GM21717 (cell line): ENCODE results near the gene FOSB.
"Not testable (repeated sequence)": the region's sequence is repeated elsewhere in the genome, so short reads cannot be mapped to it uniquely, and the experiment has no call there.

Experiments used
- ATAC-seq: cut with Tn5 transposase; IDR thresholded peaks from one replicate; pipeline ENCODE4 v1.9.1; 2021; ENCODE audit warnings: mild to moderate bottlenecking, moderate library complexity; ENCODE audit not compliant: unreplicated experiment

FOSB gene

DNA sequence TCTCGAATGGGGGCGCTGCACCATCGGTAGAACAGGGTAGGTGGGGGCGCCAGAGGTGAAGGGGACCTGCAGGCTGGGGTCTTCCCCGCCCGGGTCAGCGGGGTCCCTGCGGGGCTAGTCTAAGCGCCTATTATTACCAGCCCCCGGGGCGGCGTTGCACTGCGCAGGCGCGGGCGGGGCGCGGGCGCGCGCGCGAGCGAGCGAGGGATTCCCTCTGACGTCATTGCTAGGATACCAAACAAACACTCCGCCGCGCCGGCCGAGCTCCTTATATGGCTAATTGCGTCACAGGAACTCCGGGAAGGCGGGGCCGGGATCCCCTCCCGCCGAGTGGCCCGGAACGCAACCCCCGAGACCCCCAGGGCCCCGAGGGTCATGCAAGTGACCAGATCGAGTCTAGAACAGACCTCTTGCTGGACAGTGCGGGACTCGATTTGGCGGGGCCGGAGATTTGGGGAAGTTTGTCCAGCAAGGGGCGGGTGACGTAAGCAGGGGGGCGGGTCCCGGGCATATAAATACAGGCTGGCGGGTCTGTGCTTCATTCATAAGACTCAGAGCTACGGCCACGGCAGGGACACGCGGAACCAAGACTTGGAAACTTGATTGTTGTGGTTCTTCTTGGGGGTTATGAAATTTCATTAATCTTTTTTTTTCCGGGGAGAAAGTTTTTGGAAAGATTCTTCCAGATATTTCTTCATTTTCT, at the start of gene FOSB:
FOSB (plus strand) TSS at position 541 of the 703 bp plus-strand sequence. CDS start 591 bp downstream, outside the sequence.
- ATAC-seq, result no peak

DNA sequence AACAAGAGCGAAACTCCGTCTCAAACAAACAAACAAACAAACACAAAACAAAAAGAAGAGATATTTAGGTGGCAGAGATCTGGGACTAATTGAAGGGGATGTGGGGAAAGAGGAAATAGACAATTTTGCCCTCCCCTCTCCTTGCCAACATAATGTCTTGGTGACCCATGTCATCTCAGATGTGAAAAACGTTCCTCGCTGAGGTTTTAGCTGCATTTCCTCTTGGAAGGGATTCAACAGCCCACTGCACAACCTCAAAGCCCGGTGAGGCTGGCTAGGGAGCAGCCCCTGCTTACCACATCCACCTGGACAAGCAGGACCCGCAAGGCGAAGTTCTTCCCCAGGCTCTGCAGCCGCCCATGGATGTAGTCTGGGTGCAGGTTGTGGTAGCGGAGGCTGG, 49.0 kb upstream of the FOSB start:
- no peak for ATAC-seq

DNA sequence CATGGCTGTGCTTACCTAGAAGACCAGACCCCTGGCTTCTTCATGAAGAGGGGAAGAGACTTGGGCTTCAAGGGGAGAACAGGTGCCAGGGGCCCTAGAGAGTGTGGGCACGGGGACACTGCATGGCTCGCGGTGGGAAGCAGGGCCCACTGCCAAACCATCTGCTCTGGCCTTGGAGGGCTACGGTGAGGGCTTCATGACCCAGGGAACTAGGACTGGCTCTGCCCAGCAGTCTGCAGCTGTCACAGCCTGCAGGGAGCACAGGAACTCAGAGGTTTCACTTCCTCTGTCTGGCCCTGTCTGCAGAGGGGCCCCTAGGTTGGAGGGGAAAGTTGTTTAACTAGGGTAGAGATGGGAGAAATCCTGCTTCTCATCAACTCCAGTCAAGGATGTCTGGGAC, 48.4 kb upstream of the FOSB start:
- no peak for ATAC-seq

DNA sequence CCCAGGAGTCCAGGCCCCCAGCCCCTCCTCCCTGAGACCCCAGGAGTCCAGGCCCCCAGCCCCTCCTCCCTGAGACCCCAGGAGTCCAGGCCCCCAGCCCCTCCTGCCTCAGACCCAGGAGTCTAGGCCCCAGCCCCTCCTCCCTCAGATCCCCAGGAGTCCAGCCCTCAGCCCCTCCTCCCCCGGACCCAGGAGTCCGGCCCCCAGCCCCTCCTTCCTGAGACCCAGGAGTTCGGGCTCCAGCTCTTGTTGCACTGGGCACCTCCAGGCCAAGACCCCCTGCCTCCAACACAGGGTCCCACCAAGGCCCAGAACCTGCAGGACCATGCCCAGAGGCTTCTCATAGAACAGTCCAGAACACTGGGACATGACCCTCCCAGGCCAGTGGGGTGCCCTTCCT, 47.9 kb upstream of the FOSB start:
- no peak for ATAC-seq

DNA sequence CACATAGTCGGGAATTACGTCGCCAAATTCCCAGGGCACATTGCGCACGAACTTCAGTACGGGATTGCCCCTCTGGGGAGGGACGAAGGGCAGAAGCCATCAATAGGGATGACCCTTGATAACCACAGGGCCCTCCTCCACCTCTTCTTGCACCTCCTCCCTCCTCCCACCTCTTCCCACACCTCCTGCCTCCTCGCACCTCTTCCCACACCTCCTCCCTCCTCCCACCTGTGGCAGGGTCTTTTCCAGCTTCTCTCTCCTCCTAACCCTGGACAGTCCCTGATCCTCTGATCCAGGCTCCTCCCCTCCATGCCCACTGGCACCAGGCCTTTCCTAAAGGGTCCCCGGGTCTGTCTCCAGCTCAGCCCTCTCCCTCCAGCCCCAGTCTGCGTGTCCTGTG, 47.4 kb upstream of the FOSB start:
- no peak for ATAC-seq

DNA sequence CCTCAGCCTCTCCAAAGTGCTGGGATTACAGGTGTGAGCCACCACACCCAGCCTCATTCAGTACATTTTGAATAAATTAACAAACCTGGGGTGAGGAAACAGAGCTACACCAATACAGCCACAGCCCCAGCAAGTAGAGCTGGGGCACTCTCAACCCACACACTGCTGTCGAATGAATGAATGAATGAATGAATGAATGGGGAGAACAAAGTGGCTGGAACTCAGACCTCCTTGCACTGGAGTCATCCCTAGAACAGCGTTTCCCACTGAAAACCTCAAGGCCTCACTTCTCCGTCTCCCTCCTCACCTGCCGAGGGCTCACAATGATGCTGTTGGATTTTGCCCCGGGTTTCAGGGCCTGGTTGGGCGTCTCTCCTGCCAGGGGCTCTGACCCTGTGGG, 46.9 kb upstream of the FOSB start:
- ATAC-seq, result no peak

DNA sequence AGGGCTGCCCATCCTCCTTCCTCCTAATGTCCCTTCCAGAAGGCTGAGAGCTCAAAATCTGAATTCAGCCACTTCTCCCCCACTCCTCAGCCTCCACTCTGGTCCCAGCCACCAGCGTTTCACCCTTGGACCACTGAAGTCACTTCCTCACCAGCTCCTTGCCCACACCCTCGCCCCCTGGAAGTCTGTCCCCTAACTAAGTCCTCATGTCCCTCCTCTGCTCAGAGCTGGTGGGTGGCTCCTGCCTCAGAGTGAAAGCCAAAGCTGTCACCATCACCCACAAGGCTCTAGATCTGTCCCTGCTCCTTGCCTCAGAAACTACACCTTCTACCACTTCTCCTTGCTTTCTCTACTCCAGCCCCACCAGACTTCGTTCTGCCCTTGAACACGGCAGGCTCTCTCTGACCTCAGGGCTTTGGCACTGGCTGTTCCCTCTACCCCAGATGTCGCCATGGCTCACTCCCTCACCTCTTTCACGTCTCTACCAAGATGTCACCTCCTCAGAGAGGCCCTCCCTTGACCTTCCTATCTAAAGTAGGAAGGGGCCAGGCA, 45.8 kb upstream of the FOSB start:
- ATAC-seq, result no peak

DNA sequence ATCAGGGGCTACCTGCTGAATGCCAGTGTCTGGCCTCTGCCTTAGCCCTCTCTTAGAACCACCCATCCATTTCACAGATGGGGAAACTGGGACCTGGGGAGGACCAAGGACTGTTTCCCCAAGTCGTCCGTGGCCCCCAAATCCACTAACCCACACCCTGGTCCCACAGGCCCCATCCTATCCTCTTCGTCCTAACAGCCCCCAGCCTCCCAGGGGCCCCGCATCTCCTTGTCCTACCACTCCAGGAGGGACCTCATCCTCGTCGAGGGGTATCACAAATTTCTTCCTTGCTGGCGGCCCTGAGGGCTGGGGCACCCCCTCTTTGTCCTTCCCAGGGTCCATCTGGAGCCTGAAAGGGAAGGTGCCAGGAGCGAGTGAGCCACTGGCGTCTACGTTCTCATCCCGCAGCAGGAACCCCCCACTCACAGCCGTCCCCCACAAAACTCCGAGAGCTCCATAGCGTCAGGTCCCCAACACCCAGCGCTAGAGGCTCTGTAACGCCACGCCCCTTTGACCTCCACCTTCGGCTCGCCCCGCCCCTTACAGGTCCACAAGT, 44.7 kb upstream of the FOSB start:
- ATAC-seq, result peak; percentile 64

DNA sequence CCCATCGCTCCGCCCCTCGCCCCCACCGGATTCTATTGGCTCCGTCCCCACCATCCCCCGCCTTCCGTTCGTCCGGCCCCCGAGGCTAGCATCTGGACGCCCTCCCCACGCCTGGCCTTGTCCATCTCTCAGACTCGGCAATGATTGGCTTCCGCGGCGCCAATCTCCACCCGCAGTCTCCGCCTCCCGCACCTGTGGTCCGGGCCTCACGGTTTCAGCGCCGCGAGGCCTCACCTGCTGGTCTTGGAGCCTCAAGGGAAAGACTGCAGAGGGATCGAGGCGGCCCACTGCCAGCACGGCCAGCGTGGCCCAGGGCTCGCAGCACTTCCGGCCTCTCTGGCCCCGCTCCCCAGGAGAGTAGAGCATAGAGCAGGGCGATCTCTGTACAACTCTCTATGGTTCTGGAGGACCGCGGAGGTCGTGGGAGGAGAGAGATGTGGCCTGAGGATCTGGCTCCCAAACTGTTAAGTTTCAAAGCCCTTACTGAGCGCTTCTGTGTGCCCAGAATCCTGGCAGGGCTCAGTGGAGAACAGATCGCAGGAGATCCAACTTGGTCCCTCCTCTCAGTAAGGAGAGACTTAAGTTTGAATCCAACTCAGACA, 44.1 kb upstream of the FOSB start, which contains the start of gene ERCC1:
ERCC1 (minus strand) TSS at position 329 of the 602 bp plus-strand sequence. CDS start 543 bp downstream, outside the sequence.
- ATAC-seq, result peak; percentile 49

DNA sequence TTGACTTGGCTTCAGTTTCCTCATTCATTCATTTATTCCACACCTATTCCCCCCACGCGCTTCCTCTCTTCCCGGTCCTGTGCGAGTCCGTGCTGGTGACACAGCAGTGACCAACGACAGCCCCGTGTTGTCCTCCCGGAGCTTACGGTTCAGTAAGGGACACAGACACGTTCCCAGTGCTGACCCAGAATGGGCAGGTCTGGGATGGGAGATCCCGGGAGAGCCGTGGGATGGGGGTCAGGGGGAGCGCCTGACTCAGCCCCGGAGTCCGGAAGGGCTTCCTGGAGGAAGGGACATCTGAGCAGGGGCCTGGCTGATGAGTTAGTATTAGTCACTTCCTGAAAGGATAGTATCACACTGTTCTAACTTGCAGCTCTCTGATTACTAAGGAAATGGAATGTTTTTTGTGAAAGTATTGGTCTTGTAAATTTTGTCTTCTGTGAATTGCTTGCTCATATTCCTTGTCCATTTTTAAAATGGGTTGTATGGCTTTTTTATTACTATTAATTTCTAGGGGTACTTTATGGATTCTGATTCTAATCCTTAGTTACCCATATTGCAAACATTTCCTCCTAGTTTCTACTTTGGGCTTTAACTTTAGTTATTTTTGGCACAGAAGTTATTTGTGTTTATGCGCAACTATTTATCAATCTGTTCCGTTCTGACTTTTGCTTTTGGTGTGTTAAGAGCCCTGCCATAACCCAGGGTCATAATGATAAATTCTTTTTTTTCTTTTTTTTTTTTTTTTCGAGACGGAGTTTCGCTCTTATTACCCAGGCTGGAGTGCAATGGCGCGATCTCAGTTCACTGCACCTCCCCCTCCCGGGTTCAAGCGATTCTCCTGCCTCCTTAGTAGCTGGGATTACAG, 43.4 kb upstream of the FOSB start:
- no peak for ATAC-seq

DNA sequence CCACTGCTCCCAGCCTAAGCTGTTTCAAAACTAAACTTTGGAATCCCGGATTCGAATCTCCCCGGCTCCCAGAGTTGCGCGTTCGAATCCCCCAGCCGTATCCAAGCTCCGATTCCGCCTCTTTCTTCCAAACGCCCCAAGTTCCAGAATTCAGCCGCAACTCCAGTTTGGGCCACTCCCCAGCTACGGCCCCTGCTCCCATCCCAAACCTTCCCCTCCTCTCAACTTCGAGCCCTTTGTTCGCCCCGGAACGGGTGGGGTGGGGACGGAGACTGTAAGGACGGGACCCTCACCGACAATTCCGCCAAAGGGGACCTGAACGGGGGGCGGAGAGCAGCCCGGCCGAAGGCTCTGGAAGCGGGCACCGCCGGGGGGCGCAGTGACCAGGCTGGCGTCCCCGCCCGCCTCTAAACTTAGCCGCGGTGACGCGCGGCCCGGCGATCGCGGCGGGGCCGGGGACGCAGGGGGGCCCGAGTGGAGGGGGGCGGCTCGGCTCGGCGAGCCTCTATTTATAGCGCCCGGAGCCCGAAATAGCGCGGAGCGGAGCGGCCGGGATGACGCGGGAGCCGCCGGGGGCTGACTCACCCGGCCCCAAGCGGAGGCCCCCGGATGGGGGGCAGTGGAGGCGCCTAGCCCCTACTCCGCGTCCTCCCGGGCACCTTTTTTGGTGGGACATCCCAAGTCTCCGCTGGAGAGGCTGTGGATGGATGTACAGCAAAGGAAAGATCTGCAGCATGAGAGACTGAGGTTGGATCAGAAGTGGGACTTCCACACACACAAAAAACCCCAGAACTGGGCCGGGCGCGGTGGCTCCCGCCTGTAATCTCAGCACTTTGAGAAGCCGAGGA, 39.2 kb upstream of the FOSB start:
- no peak for ATAC-seq

DNA sequence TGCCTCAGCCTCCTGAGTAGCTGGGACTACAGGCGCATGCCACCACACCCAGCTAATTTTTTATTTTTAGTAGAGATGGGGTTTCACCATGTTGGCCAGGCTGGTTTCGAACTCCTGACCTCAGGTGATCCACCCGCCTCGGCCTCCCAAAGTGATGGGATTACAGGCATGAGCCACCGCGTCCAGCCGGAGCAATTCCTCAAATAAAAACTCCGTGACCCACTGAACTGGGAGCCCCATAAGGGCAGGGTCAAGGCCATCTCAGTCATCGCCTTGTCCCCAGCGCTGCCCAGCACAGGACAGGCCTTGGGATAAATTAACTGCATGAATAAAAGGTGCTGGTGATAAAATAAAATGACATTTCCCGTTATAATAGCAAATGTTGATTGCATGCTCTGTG, 37.9 kb upstream of the FOSB start:
- not testable (repeated sequence) for ATAC-seq

DNA sequence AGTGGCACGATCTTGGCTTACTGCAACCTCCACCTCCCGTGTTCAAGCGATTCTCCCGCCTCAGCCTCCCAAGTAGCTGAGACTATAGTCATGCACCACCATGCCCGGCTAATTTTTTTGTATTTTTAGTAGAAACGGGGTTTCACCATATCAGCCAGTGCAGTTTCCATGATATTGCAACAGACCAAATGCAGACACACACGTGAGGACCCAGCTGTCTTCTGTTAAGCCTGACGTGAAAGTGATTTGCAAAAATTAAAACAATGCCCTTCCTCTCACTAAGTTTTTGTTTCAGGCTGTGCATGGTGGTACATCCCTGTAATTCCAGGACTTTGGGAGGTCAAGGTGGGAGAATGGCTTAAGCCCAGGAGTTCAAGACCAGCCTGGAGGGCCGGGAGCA, 36.8 kb upstream of the FOSB start:
- ATAC-seq, result not testable (repeated sequence)

DNA sequence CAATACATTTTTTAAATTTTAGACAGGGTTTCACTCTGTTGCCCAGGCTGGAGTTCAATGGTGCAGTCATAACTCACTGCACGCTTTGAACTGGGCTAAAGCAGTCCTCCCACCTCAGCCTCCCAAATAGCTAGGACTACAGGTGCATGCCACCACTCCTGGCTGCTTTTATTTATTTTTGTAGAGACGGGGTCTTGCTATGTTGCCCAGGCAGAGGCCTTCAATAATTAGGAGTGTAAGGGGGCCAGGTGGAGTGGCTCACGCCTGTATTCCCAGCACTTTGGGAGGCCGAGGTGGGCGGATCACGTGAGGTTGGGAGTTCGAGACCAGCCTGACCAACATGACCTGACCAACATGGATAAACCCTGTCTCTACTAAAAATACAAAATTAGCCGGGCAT, 35.3 kb upstream of the FOSB start:
- not testable (repeated sequence) for ATAC-seq

DNA sequence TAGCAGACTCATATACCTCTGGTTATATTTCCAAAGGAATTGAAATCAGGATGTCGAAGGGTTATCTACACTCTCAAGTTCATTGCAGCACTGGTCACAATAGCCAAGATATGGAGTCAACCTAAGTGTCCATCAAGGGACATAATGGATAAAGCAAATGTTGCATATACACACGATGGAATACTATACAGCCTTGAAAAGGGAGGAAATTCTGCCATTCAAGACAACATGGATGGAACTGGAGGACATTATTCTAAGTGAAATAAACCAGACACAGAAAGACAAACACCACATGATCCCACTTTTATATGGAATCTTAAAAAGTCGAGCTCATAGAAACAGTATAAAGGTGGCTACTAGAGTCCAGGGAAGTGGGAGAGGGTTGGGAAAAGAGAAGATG, 30.5 kb upstream of the FOSB start:
- ATAC-seq, result no peak

DNA sequence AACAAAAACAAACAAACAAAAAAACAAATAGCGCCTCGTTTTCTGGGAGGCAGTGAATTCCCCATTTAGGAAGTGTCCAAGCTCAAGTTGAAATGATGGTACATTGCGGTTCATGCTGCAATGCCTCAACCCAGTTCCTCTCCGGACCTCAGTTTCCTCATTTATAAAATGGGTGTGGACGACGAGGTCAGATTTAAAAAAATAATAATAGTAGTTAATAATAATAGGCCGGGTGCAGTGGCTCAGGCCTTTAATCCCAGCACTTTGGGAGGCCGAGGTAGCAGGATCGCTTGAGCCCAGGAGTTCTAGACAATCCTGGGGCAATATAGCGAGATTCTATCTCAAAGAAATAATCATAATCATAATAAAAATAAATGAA, 28.6 kb upstream of the FOSB start:
- ATAC-seq, result no peak

DNA sequence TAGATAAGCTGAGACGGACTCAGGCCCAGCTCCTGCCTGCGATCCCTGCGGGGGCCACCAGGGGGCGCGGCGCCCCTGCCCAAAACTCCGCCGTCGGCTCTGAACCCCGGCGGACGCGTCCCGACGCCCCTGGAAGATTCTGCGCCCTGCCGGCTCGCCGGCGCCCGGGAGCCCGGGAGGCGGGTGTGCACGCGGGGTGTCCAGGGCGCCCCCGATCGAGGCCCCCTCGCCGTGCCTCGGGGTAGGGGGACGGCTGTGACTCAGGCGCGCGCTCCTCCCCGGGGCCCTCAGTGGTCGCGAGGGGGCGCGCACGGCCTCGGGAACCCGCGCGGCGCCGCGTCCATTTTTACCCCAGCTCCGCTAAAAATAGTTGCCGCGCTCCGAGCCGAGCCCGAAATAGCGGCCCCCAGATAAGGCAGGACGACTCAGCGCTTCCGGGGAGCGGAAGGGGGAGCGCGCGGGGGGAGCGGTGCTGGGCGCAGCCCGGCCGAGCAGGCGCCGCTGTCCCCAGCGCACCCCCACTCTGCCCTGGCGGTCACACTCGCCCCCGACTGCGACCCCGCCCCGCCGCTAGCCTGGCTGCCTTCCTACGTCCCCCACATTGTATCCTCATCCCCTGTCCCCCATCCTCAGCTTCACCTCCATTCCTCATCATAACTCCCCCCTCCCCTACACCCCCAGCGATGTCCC, 28.1 kb upstream of the FOSB start:
- peak; percentile 41 for ATAC-seq

DNA sequence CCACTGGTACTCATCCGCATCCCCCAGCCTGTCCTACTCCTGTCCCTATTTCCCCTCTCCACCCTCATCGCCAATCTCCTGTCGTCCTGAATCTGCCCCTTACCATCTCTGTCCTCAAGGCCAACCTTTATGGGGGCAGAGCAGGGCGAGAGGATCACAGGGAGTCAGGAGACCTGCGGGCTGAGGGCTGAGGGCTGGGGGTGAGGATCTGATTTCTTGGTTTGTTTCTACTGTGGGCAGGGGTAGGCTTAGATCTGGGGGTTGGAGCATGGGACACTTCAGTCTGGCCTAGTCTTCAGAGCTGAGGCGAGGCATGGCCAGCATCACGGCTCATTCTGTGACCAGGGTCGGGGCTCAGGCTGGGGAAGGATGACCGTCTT, 27.5 kb upstream of the FOSB start:
- no peak for ATAC-seq

DNA sequence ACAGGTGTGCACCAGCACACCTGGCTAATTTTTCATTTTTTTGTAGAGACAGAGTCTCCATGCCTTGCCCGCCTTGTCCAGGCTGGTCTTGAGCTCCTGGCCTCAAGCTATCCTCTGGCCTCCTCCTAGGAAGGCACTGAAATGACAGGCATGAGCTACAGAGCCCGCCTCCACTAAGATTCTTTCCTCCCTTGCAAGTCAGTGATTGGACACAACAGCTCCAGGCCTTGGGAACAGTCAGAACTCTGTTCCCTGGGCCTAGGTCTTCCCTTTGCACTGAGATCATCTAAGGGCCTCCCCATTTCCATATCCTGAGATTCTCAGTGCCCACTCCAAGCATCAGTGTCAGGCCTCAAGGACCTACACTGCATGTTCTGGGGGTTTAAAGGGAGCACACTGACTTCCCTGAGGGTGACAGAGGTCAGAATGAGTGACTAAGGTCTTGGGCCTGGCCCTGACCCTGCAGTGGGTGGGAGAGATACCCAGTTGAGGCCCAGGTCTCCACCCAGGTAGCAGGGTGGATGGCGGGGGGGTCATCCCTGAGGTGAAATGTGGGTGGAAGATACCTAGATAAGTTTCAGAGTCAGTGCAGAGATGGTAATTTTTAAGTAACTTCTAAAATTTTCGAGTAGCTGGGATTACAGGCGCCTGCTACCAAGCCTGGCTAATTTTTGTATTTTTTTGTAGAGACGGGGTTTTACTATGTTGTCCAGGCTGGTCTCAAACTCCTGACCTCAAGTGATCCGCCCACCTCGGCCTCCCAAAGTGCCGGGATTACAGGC, 26.7 kb upstream of the FOSB start:
- no peak for ATAC-seq
